HepG2 (cell line): ENCODE measurements around the gene NFATC3. TPM values are rescaled to one million over a fixed set of nuclear protein-coding genes. Genes with fewer than 3 reads are reported as not detected.
A peak's percentile ranks its signal among the peaks of the same experiment; 100 is the strongest.

Experiments used
- FOSL1 ChIP-seq: sonication (generic); formaldehyde crosslinking; IDR thresholded peaks from 2 replicates; pipeline ENCODE4 v1.9.0; 2021; ENCODE audit warnings: missing genetic modification reagents, borderline replicate concordance
- FOSL2 ChIP-seq: sonication (generic); formaldehyde crosslinking; IDR thresholded peaks from 2 replicates; pipeline ENCODE4 v1.4.0; 2020; ENCODE audit warnings: missing genetic modification reagents
- FOXO4 ChIP-seq: sonication (generic); formaldehyde crosslinking; conservative IDR thresholded peaks from 2 replicates; pipeline ENCODE4 v1.8.1; 2023; ENCODE audit warnings: missing genetic modification reagents
- HBP1 ChIP-seq: IDR thresholded peaks from 2 replicates; pipeline ENCODE4 v1.6.1; 2016; ENCODE audit warnings: low read depth, control low read depth
- IRF9 ChIP-seq: sonication (generic); formaldehyde crosslinking; IDR thresholded peaks from 2 replicates; pipeline ENCODE4 v1.8.0; 2022; ENCODE audit warnings: missing genetic modification reagents, mild to moderate bottlenecking, borderline replicate concordance
- KDM6A ChIP-seq: IDR thresholded peaks from 2 replicates; pipeline ENCODE4 v1.6.1; 2016; ENCODE audit warnings: low read depth
- KLF11 ChIP-seq: IDR thresholded peaks from 2 replicates; pipeline ENCODE4 v1.6.1; 2016; ENCODE audit warnings: missing compliant biosample characterization
- MLLT10 ChIP-seq: sonication (generic); formaldehyde crosslinking; IDR thresholded peaks from 2 replicates; pipeline ENCODE4 v1.4.0; 2020; ENCODE audit warnings: missing genetic modification reagents
- MYC ChIP-seq: sonication (generic); formaldehyde crosslinking; IDR thresholded peaks from 2 replicates; pipeline ENCODE4 v1.9.0; 2021; ENCODE audit warnings: missing genetic modification reagents, borderline replicate concordance
- MYPOP ChIP-seq: sonication (generic); formaldehyde crosslinking; IDR thresholded peaks from 2 replicates; pipeline ENCODE4 v1.8.1; 2023; ENCODE audit warnings: mild to moderate bottlenecking, moderate library complexity, missing genetic modification reagents
- NR2F2 ChIP-seq: IDR thresholded peaks from 2 replicates; pipeline ENCODE4 v1.6.1; 2012; ENCODE audit warnings: low read depth, inconsistent platforms, borderline replicate concordance
- RAD51 ChIP-seq: fragments of 450-650 bp; IDR thresholded peaks from 2 replicates; pipeline ENCODE4 v1.6.1; 2016; ENCODE audit warnings: borderline replicate concordance
- ZBTB33 ChIP-seq: sonication (generic); formaldehyde crosslinking; IDR thresholded peaks from 2 replicates; pipeline ENCODE4 v1.4.0; 2020; ENCODE audit warnings: missing genetic modification reagents
- ZBTB7B ChIP-seq: sonication (generic); formaldehyde crosslinking; IDR thresholded peaks from 2 replicates; pipeline ENCODE4 v1.4.0; 2020; ENCODE audit warnings: missing genetic modification reagents
- ZMYM3 ChIP-seq: sonication (generic); formaldehyde crosslinking; IDR thresholded peaks from 2 replicates; pipeline ENCODE4 v1.5.1; 2020; ENCODE audit warnings: mild to moderate bottlenecking, missing genetic modification reagents
- ZNF337 ChIP-seq: sonication (generic); formaldehyde crosslinking; IDR thresholded peaks from 2 replicates; pipeline ENCODE4 v1.5.1; 2020; ENCODE audit warnings: missing genetic modification reagents, low read depth, mild to moderate bottlenecking, borderline replicate concordance
- ZNF431 ChIP-seq: sonication (generic); formaldehyde crosslinking; IDR thresholded peaks from 2 replicates; pipeline ENCODE4 v1.9.0; 2022; ENCODE audit warnings: missing genetic modification reagents, low read depth, mild to moderate bottlenecking, borderline replicate concordance
- ZNF616 ChIP-seq: sonication (generic); formaldehyde crosslinking; IDR thresholded peaks from 2 replicates; pipeline ENCODE4 v1.5.0; 2020; ENCODE audit warnings: low read depth, mild to moderate bottlenecking, missing genetic modification reagents
- ZNF644 ChIP-seq: IDR thresholded peaks from 2 replicates; pipeline ENCODE4 v1.6.1; 2016; ENCODE audit warnings: low read depth
- ZNF713 ChIP-seq: sonication (generic); formaldehyde crosslinking; IDR thresholded peaks from 2 replicates; pipeline ENCODE4 v1.4.0; 2020; ENCODE audit warnings: mild to moderate bottlenecking, missing genetic modification reagents
- ZNF766 ChIP-seq: sonication (generic); formaldehyde crosslinking; IDR thresholded peaks from 2 replicates; pipeline ENCODE4 v1.5.0; 2020; ENCODE audit warnings: missing genetic modification reagents, borderline replicate concordance
- ZZZ3 ChIP-seq: sonication (generic); formaldehyde crosslinking; IDR thresholded peaks from 2 replicates; pipeline ENCODE4 v1.4.0; 2020; ENCODE audit warnings: missing genetic modification reagents, mild to moderate bottlenecking, borderline replicate concordance
- polyA plus RNA-seq, 8 experiments: library from polyadenylated mRNA; depleted of rRNA in 3 of 8; stranded (reverse) in 7 of 8; unstranded in 1 of 8; fragments of >200 nt; fragmentation: Illumina TruSeq in 4 of 8; extraction: Trizol in 4 of 8; gene quantifications; 2 replicates each; pipeline versions ENCODE4 v1.2.1 to v1.2.3, GENCODE V29; 2011 to 2016; ENCODE audit warnings: low read depth in 4 of 8, missing spikeins in 1 of 8, mixed read lengths in 1 of 8; ENCODE audit not compliant: insufficient read depth in 1 of 8
- total RNA-seq, 5 experiments: library from RNA; depleted of rRNA; stranded (reverse); fragments of >200 nt; fragmentation: Illumina TruSeq; extraction: Trizol; gene quantifications; 2 replicates each; pipeline ENCODE4 v1.2.3, GENCODE V29; 2016; ENCODE audit warnings: low read depth in 1 of 5

NFATC3 gene
- total and polyA plus RNA-seq, 2 of the 13 experiments (the other 11 are each of a cell fraction or from before 2014, with no cell fraction given) = 52.6 to 62.7 TPM

- TF ChIP-seq FOSL2 (CRISPR knock-in tag) = peak; percentile 99
- TF ChIP-seq KLF11 (CRISPR knock-in tag) = no peak; the same call in 1 of the 2 replicates
- TF ChIP-seq ZNF766 (CRISPR knock-in tag) = peak; percentile 25; the same call in 1 of the 2 replicates
- no peak for TF ChIP-seq HBP1 (CRISPR knock-in tag)
- no peak for TF ChIP-seq ZBTB33 (CRISPR knock-in tag)
- no peak for TF ChIP-seq ZNF713
- peak; percentile 73 for TF ChIP-seq ZBTB7B (CRISPR knock-in tag)
- no peak; the same call in 1 of the 2 replicates for TF ChIP-seq IRF9 (CRISPR knock-in tag)
- peak; percentile 16; the same call in 1 of the 2 replicates for TF ChIP-seq MYC (CRISPR knock-in tag)
- TF ChIP-seq MLLT10 = no peak
- peak; percentile 74 for TF ChIP-seq MYPOP (CRISPR knock-in tag)
- peak; percentile 93; the same call in 1 of the 2 replicates for TF ChIP-seq ZNF337
- peak; percentile 60; the same call in 1 of the 2 replicates for TF ChIP-seq NR2F2
- TF ChIP-seq ZMYM3 (CRISPR knock-in tag) = no peak
- peak; percentile 33; the same call in 1 of the 2 replicates for TF ChIP-seq ZNF431 (CRISPR knock-in tag)
- no peak for TF ChIP-seq RAD51
- TF ChIP-seq ZZZ3 (CRISPR knock-in tag) = 0 out of 2 replicates have a peak, but pooled peaks have one; percentile 12
- TF ChIP-seq ZNF616 (CRISPR knock-in tag) = no peak
- no peak for TF ChIP-seq ZNF644 (CRISPR knock-in tag)
- TF ChIP-seq FOSL1 = peak; percentile 93
- 0 out of 2 replicates have a peak, but pooled peaks have one; percentile 67 for TF ChIP-seq FOXO4
- peak; percentile 63 for TF ChIP-seq KDM6A
Observed at GRCh38 chr16:68265078-68265920, 180.1 kb downstream of the NFATC3 start (continued).
